Stomach (tissue), 4 donors: ENCODE data around the gene COX4I1.

Source experiments
- EP300 ChIP-seq: sonication (generic); formaldehyde crosslinking; IDR thresholded peaks from one replicate; pipeline ENCODE4 v1.6.1; 2017; ENCODE audit warnings: antibody characterized with exemption
- POLR2A ChIP-seq, 4 donors: fragments of 450-650 bp; IDR thresholded peaks; one replicate each; pipeline ENCODE4 v1.6.1; 2016; ENCODE audit warnings: antibody characterized with exemption in 4 of 4, control low read depth in 2 of 4, mild to moderate bottlenecking in 1 of 4, moderate library complexity in 1 of 4
- TF ChIP-seq, protein P1 (sequence below), 7 experiments: fragments of 450-650 bp in 4 of 7; fragments of 200-600 bp in 3 of 7; sonication (generic) in 3 of 7; IDR thresholded peaks; one replicate each; pipeline ENCODE4 v1.5.1; 2016 to 2019; ENCODE audit warnings: antibody characterized with exemption in 7 of 7, control low read depth in 2 of 7, mild to moderate bottlenecking in 1 of 7

DNA sequence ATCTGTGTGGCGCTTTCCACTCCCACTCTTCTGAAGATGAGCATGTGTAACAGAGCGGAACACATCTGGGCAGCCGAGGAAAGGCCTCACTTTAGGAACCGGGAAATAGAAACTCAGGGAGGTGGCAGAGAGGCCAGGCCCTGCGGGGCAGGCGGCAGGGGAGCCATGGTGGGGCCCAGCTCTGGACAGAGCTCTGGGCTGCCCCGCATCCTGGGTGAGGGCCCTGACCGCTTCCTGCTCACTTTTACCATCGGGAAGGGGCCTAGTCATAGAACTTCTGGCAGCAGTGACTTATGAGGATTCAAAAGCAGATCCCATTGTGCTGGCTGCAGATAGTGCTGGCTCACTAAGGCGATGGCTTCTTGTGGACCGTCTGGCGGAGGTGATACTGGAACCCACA lies 22.6 kb downstream of the COX4I1 start:
- TF ChIP-seq, protein P1, sequence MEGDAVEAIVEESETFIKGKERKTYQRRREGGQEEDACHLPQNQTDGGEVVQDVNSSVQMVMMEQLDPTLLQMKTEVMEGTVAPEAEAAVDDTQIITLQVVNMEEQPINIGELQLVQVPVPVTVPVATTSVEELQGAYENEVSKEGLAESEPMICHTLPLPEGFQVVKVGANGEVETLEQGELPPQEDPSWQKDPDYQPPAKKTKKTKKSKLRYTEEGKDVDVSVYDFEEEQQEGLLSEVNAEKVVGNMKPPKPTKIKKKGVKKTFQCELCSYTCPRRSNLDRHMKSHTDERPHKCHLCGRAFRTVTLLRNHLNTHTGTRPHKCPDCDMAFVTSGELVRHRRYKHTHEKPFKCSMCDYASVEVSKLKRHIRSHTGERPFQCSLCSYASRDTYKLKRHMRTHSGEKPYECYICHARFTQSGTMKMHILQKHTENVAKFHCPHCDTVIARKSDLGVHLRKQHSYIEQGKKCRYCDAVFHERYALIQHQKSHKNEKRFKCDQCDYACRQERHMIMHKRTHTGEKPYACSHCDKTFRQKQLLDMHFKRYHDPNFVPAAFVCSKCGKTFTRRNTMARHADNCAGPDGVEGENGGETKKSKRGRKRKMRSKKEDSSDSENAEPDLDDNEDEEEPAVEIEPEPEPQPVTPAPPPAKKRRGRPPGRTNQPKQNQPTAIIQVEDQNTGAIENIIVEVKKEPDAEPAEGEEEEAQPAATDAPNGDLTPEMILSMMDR (IDR thresholded peaks at IDR 0.05): no peak
- TF ChIP-seq EP300: no peak
- no peak for TF ChIP-seq POLR2A (IDR thresholded peaks at IDR 0.05)
